GM19372 (cell line): ENCODE data around the gene PRDM8.
"Not testable (repeated sequence)": the region's sequence is repeated elsewhere in the genome, so short reads cannot be mapped to it uniquely, and the experiment has no call there.

ENCODE experiments used
- ATAC-seq: cut with Tn5 transposase; IDR thresholded peaks from one replicate; pipeline ENCODE4 v1.9.1; 2021; ENCODE audit warnings: mild to moderate bottlenecking, low read depth, moderate library complexity; ENCODE audit not compliant: unreplicated experiment

PRDM8 gene

GRCh38 chr4:80196922-80197573 is at the start of gene PRDM8:
Gene PRDM8, plus strand, starts transcription at chr4:80197503. Its CDS starts 2,578 bp downstream, at chr4:80200081.
- no peak for ATAC-seq

GRCh38 chr4:80150387-80151180 is 46.7 kb upstream of the PRDM8 start:
- no peak for ATAC-seq

DNA sequence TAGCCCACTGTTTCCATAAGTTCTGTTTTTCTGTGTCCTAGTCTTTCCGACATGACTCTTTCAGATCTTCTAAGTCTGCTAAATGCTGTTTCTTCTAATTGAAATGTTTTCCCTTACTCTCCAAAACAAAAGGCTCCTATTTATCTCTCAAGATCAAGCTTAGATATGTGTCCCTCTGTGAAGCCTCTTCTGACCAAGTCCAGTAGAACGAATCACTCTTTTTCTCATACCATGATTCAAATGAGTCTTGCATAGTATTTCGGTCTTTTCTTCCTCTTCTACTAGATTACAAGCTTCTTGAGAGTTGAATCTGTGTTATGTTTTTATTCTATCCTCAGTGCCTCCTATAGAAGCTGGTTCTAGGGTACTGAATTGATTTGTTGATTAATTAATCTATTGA is 45.3 kb upstream of the PRDM8 start:
- no peak for ATAC-seq

- ATAC-seq: no peak
These were observed 43.3 kb upstream of the PRDM8 start for GRCh38 chr4:80153874-80154544.

- peak; percentile 56 for ATAC-seq
These were observed 42.8 kb upstream of the PRDM8 start for GRCh38 chr4:80154545-80154933.

DNA sequence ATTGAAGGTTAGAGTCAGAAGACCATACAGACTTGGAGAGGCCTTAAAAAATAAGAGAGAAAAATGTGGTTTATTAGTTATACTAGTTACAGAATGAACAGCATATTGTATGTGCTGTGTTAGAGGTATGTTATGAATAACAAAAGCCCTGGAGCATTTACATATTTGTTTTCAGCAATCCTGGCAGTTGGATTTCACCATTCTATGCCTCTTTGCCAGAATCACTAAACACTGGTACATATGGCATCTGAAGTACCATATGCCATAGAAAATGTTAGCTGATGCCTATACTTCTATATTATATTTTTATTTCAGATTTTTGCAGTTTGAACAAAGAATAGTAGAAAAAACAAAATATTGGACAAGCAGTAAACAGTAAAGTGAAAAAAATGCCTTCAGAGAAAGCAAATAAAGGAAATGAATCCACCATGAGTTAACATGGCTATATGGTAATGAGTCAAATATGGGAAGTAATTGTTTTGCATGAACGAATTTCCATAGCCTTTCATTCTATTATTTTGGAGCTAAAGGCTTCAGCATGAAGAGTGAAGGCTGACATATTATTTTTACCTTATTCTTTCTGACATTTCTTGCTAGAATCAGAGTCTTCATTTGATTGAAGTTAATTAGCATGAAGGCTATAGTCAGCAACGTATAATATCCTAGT is 41.9 kb upstream of the PRDM8 start:
- no peak for ATAC-seq

DNA sequence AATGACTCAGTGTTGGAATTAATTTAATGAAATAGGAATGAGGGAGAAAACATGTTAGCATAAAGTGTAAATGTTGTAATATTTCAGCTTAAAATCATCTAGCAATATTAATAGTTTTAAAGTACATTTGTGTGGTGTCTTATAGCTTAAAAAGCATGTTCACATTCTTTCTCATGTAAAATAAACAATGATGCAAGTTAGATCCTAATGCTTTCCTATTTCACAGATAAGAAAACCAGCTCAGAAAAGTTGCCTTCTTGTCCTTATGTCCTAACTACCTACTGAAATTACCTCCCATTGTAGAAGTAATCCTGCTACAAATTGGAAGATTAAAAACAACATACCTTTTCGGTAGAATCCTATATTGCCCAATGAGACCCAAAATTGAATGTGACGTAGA is 40.9 kb upstream of the PRDM8 start:
- ATAC-seq: no peak

- ATAC-seq: no peak
These were observed 35.8 kb upstream of the PRDM8 start for GRCh38 chr4:80161413-80162058.

- ATAC-seq: no peak
These were observed 34.9 kb upstream of the PRDM8 start for GRCh38 chr4:80162418-80162817.

DNA sequence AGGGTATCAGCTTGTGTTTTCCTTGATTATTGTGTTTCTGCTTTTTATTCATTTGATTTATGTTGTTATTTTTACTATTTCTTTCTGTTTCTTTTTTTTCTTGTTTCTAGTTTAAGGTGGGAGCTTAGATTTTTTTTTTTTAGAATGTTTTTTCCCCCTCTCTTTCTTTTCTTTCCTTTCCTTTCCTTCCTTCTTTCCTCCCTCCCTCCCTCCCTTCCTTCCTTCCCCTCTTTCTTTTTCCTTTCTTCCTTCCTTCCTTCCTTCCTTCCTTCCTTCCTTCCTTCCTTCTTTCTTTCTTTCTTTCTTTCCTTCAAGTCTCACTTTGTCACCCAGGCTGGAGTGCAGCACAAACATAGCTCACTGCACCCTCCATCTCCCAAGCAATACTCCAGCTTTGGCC is 31.4 kb upstream of the PRDM8 start:
- no peak for ATAC-seq

- ATAC-seq: no peak
These were observed 26.1 kb upstream of the PRDM8 start for GRCh38 chr4:80171251-80171650.

DNA sequence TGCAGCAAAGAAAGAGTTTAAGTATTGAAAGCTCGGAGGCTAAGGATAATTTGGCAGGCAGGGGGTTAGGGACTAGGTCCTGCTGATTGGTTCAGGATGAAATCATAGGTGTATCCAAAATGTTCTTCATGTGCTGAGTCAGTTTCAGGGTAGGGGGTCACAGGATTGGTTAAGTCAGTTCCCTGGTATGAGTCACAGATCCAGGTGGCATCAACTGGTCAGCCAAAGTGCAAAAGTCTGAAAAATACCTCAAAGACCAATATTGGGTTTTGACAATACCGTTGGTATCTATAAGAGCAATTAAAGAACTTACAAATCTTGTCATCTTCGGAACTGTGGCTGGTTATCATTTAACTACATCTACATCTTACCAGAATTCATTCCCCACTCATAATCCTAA is 25.6 kb upstream of the PRDM8 start:
- ATAC-seq: no peak

GRCh38 chr4:80172203-80172602 is 25.1 kb upstream of the PRDM8 start:
- ATAC-seq: no peak

GRCh38 chr4:80173401-80173800 is 23.9 kb upstream of the PRDM8 start:
- peak; percentile 76 for ATAC-seq

- ATAC-seq: no peak
These were observed 23.5 kb upstream of the PRDM8 start for GRCh38 chr4:80173841-80174240.

DNA sequence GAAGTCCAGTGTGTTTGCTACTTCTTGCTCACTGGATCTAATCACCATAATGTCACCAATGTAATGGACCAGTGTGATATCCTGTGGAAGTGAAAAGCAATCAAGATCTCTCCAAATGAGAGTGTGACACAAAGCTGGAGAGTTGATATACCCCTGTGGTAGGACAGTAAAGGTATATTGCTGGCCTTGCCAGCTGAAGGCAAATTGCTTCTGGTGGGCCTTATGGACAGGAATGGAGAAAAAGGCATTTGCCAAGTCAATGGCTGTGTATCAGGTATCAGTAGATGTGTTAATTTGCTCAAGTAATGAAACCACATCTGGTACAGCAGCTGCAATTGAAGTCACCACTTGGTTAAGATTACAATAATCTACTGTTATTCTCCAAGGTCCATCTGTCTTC is 19.5 kb upstream of the PRDM8 start:
- not testable (repeated sequence) for ATAC-seq

GRCh38 chr4:80178964-80179363 is 18.3 kb upstream of the PRDM8 start:
- ATAC-seq: no peak

GRCh38 chr4:80179637-80180161 is 17.6 kb upstream of the PRDM8 start:
- no peak for ATAC-seq

GRCh38 chr4:80180743-80181142 is 16.6 kb upstream of the PRDM8 start:
- ATAC-seq: no peak

- no peak for ATAC-seq
These were observed 15.0 kb upstream of the PRDM8 start for GRCh38 chr4:80182237-80182866.
